Erythroblast (primary cell): ENCODE data around the gene LRP1.

Experiments used
- GATA1 ChIP-seq: IDR thresholded peaks from 2 replicates; pipeline ENCODE4 v1.6.1; 2011; ENCODE audit warnings: low read depth, mild to moderate bottlenecking, control low read depth, low read length, moderate library complexity
- POLR2A ChIP-seq: IDR thresholded peaks from 2 replicates; pipeline ENCODE4 v1.6.1; 2011; ENCODE audit warnings: mild to moderate bottlenecking, low read length

DNA sequence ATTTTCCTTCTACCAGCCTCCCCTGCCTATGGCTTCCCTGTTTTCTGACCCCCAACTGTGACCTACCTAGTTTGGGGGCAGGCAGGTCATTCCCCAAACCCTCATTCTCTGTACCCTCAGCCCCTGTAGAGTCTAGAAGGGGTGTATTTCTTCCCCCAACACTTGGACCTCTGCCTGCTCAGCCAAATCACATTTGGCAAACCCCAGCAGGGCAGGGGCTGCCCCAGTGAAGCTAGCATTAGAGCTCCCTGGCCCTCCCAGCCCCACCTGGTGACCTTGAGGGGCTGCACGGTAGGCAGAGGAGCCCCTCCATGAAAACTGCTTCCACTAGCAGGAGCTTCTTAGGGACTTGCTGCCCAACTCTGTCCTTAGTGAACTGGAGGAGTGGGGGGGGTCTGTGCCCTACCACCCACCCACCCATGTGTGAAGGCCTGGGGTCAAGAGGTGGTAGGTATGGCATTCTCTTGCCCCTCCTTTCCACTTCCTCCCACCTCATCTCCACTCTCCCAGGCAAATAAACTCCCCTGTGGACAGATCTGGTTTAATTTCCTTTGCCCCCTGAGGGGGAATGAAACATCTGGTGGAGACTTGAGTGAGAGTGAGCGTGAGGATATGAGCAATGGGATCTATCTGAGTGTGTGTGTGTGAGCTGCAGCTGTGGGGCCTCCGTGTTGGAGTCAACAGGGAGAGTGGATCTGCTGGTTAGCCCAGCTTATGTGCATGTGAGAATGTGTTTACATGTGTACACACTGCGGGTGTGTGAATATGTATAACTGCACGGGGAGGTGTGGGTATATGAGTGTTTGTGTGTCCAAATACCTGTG, 90.0 kb downstream of the LRP1 start:
- TF ChIP-seq POLR2A (no peak), GATA1 (no peak)
